K562 (cell line): ENCODE data around the gene CMTM4. TPM values are rescaled to one million over a fixed set of nuclear protein-coding genes. Genes with fewer than 3 reads are reported as not detected.

Source experiments
- EP300 ChIP-seq: IDR thresholded peaks from 2 replicates; pipeline ENCODE4 v1.6.1; 2012; ENCODE audit warnings: low read length, improper control_type of control experiment
- MNT ChIP-seq, 2 experiments: fragments of 450-650 bp; conservative IDR thresholded peaks; 2 replicates each; pipeline ENCODE4 v1.6.1; 2017; ENCODE audit warnings: mild to moderate bottlenecking in 2 of 2, moderate library complexity in 2 of 2
- MYC ChIP-seq, 2 experiments: fragments of 250-450 bp in 1 of 2; sonication (Bioruptor Pico) in 1 of 2; IDR thresholded peaks; 2 replicates each; pipeline versions ENCODE4 v1.5.1 to v1.6.1; 2012 to 2021; ENCODE audit warnings: low read depth in 2 of 2, borderline replicate concordance in 1 of 2, improper control_type of control experiment in 1 of 2, low read length in 1 of 2, mild to moderate bottlenecking in 1 of 2, moderate library complexity in 1 of 2
- PRMT5 ChIP-seq: sonication (generic); formaldehyde crosslinking; IDR thresholded peaks from 2 replicates; pipeline ENCODE4 v1.5.0; 2020; ENCODE audit warnings: missing genetic modification reagents
- ZNF184 ChIP-seq: sonication (generic); formaldehyde crosslinking; IDR thresholded peaks from 2 replicates; pipeline ENCODE4 v1.5.0; 2020; ENCODE audit warnings: missing genetic modification reagents
- polyA plus RNA-seq, 8 experiments: library from polyadenylated mRNA; depleted of rRNA in 4 of 8; stranded (reverse) in 5 of 8; unstranded in 3 of 8; fragments of >200 nt; fragmentation: Nextera tagmentation in 2 of 8; fragmentation: Illumina TruSeq in 1 of 8; extraction: Ambion mirVana in 2 of 8; extraction: Trizol in 1 of 8; gene quantifications; 2 replicates each; pipeline versions ENCODE4 v1.2.1 to v1.2.3, GENCODE V29; 2011 to 2014; ENCODE audit warnings: inconsistent platforms in 1 of 8, missing spikeins in 1 of 8
- total RNA-seq, 7 experiments: library from RNA; depleted of rRNA in 6 of 7; stranded (reverse); fragments of >200 nt in 6 of 7; fragmentation: Illumina TruSeq in 2 of 7; extraction: Trizol in 2 of 7; gene quantifications; 2 replicates each; pipeline versions ENCODE4 v1.2.1 to v1.2.3, GENCODE V29; 2011 to 2021; ENCODE audit warnings: low replicate concordance in 1 of 7
- TF ChIP-seq, protein P1 (sequence below): sonication (generic); formaldehyde crosslinking; IDR thresholded peaks from 2 replicates; pipeline ENCODE4 v1.8.0; 2022; ENCODE audit warnings: mild to moderate bottlenecking, missing genetic modification reagents, borderline replicate concordance
- TF ChIP-seq, protein P2 (sequence below): fragments of 250-450 bp; sonication (Bioruptor Pico); IDR thresholded peaks from 2 replicates; pipeline ENCODE4 v1.5.0; 2021; ENCODE audit warnings: mild to moderate bottlenecking, moderate library complexity

The CMTM4 gene
- total and polyA plus RNA-seq, 9 of the 15 experiments (the other 6 are each of a cell fraction or from before 2014, with no cell fraction given): 2.0 to 21.3 (median 12.5) TPM

DNA sequence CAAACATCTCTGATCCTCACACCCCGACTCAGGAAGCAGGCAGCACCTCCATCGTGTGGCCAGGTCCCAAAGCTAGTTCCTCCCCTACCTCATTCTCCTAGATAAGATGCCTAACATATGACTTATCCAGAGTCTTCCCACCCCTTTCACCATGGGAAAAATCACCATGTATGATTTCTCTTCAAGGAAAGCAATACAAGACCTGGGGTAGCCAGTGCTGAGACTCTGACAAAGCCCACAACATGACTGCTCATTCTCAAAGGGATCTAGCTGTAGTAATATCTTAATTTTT, 45.1 kb downstream of the CMTM4 start (continued):
- no peak for TF ChIP-seq MNT (conservative IDR thresholded peaks at IDR 0.05)
- TF ChIP-seq, protein P1, sequence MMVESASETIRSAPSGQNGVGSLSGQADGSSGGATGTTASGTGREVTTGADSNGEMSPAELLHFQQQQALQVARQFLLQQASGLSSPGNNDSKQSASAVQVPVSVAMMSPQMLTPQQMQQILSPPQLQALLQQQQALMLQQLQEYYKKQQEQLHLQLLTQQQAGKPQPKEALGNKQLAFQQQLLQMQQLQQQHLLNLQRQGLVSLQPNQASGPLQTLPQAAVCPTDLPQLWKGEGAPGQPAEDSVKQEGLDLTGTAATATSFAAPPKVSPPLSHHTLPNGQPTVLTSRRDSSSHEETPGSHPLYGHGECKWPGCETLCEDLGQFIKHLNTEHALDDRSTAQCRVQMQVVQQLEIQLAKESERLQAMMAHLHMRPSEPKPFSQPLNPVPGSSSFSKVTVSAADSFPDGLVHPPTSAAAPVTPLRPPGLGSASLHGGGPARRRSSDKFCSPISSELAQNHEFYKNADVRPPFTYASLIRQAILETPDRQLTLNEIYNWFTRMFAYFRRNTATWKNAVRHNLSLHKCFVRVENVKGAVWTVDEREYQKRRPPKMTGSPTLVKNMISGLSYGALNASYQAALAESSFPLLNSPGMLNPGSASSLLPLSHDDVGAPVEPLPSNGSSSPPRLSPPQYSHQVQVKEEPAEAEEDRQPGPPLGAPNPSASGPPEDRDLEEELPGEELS (CRISPR knock-in tag): no peak
- no peak for TF ChIP-seq ZNF184 (CRISPR knock-in tag)
- TF ChIP-seq PRMT5 (CRISPR knock-in tag): no peak
- TF ChIP-seq, protein P2, sequence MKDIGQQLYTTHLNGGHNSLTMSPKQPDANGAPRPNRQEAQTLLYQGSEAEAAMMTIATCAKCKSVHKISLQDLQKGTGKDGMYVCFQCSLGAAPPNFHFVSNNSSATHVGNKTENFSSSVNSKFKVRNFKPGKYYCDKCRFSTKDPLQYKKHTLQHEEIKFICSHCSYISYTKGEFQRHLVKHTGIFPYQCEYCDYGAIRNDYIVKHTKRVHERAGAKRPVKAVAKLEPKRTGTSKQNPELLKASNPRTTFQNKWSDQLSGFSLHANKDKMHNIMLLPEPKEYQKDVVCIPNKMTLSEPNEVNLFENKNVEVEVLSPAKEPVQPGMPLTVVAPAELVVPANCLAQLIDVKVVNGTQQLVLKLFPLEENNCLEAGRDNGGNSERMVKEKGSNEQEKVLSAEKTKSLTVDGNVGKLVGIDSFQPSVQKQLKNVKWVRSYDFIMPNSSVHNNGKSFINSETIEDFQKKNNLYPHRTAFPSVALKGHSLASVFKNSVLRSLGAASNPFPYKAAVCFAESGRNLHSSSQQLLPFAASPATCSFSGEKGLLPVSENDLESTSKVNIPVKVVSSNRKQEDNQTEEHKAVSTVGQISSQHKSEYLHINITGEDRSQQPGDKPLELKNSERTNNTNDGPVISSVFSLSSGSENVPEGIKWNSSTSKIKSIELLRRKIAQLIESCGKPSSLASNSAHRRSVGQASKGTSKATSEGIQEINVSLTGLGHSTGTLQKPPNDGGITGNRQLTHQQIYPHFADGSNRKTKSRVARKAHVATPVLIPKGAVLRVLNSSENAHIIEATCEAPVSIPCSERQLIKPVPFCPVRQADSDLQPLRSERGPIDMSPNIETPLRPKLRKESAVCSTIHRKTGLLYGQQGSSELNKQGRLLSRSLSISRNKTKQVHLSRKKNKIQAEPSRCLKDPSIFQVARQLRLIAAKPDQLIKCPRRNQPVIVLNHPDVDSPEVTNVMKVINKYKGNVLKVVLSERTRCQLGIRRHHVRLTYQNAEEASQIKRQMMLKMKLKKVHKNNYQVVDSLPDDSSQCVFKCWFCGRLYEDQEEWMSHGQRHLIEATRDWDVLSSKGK (CRISPR knock-in tag): no peak
- no peak for TF ChIP-seq MYC (IDR thresholded peaks at IDR 0.05; ENCODE audit: low read depth, low read length)
- TF ChIP-seq MYC (CRISPR knock-in tag; IDR thresholded peaks at IDR 0.05; ENCODE audit: borderline replicate concordance, low read depth): no peak
- TF ChIP-seq EP300: no peak
